Measurements from ENCODE around the gene ANO8. TPM values are rescaled to one million over a fixed set of nuclear protein-coding genes. Genes with fewer than 3 reads are reported as not detected.
A peak's percentile ranks its signal among the peaks of the same experiment; 100 is the strongest.

ANO8 gene
- total and polyA plus RNA-seq, 2 donors (not counting 3 experiments of a cell fraction or from before 2014, with no cell fraction given): 3.5 to 6.8 TPM

DNA sequence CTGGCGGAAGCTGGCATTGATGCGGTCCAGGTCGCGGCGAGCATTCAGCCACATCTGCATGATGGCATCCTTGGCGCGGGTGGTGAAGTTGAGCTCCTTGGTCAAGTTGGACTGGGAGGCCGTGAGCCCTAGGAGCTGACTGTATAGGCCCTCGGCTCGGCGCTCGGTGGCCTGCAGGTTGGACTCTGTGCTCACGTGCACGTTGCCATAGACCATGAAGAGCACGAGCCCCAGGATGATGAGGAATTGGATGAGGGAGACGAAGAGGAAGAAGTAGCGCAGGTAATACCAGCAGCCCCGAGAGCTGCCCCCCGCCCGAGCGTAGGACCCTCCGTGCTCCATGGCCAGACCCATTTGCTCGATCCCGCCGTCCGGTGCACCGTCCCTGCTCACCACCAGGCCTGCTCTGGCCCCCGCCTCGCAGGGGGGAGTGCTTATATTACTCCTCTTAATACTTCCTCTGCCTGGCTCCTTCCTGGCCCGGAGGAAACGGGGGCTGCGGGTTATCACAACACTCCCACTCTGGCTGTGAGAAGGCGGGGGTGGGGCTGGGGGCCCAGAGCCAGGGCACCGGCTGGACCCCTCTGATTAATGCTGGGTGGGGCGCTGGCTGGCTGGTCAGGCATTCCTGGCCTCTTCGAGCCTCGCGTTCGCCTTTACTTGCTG is 42.4 kb upstream of the ANO8 start, which contains the start of gene PLVAP:
Gene PLVAP (minus strand): TSS at position 408 of the 666 bp plus-strand sequence. CDS start 54 bp downstream, at position 354.
- POLR2A ChIA-PET: no interaction called here
- CTCF ChIA-PET: interaction anchor here (0.8 to 2.5 kb wide), 5 partner anchors 9 to 30 kb away, joined by 3 to 15 read pairs (median 5); no protein-coding TSS in a partner anchor
- H3K36me3 ChIP-seq (ENCODE audit: control insufficient read depth in 2 of 2, extremely low read depth in 1 of 2, insufficient read depth in 2 of 2, low read length in 2 of 2): no peaks in the 10 kb centered on the region
- no TSS peak for BruUV-seq (replicated peaks)
- peak; percentile 74 for FAIRE-seq
- peak; percentile 69 for DNase-seq (ENCODE audit: low read depth, low spot score)
- H3K9me3 ChIP-seq (replicated peaks; ENCODE audit: control insufficient read depth, insufficient read depth, low read length): no peaks in the 10 kb centered on the region
- H3K4me1 ChIP-seq (ENCODE audit: control insufficient read depth, extremely low read depth, insufficient read depth, low read length): peaks cover 30% of the 10 kb centered on the region
- no peaks in the 10 kb centered on the region for H3K27me3 ChIP-seq (ENCODE audit: control insufficient read depth in 2 of 2, insufficient read depth in 2 of 2, low read length in 2 of 2)
- H3K9me1 ChIP-seq (replicated peaks; ENCODE audit: control insufficient read depth, extremely low read depth, insufficient read depth, low read length): no peaks in the 10 kb centered on the region
- H3K4me2 ChIP-seq (ENCODE audit: insufficient read depth, low read length): peak within 1 kb of the TSS; percentile 63
- peak within 1 kb of the TSS in 1 of 3 experiments; percentile 22 for H3K4me3 ChIP-seq (replicated peaks in 1 of 3; ENCODE audit: insufficient read depth in 1 of 3, low read depth in 1 of 3, low read length in 3 of 3)
- no peak within 1 kb of the TSS for H3K9ac ChIP-seq (replicated peaks; ENCODE audit: extremely low read depth, insufficient read depth, low read length)
- H4K20me1 ChIP-seq (replicated peaks; ENCODE audit: control insufficient read depth, extremely low read depth, insufficient read depth, low read length): no peaks in the 10 kb centered on the region
- dilution Hi-C loops (cut with MboI; ENCODE audit: extremely low pct_ligation_motif_present, low sequenced_read_pairs): no loop called here
- intact Hi-C loops (cut with micrococcal nuclease): no loop called here
- H2AFZ ChIP-seq (ENCODE audit: low read depth, low read length): peak within 1 kb of the TSS; percentile 0
- no peaks in the 10 kb centered on the region for H3K79me2 ChIP-seq (ENCODE audit: control insufficient read depth, insufficient read depth, low read length)
- TF ChIP-seq, protein P1, sequence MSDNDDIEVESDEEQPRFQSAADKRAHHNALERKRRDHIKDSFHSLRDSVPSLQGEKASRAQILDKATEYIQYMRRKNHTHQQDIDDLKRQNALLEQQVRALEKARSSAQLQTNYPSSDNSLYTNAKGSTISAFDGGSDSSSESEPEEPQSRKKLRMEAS (IDR thresholded peaks at IDR 0.05; ENCODE audit: insufficient read depth, insufficient read length): no peak
- TF ChIP-seq, protein P2, sequence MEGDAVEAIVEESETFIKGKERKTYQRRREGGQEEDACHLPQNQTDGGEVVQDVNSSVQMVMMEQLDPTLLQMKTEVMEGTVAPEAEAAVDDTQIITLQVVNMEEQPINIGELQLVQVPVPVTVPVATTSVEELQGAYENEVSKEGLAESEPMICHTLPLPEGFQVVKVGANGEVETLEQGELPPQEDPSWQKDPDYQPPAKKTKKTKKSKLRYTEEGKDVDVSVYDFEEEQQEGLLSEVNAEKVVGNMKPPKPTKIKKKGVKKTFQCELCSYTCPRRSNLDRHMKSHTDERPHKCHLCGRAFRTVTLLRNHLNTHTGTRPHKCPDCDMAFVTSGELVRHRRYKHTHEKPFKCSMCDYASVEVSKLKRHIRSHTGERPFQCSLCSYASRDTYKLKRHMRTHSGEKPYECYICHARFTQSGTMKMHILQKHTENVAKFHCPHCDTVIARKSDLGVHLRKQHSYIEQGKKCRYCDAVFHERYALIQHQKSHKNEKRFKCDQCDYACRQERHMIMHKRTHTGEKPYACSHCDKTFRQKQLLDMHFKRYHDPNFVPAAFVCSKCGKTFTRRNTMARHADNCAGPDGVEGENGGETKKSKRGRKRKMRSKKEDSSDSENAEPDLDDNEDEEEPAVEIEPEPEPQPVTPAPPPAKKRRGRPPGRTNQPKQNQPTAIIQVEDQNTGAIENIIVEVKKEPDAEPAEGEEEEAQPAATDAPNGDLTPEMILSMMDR (IDR thresholded peaks at IDR 0.05; ENCODE audit: extremely low read depth in 1 of 2, insufficient read depth in 1 of 2, low read depth in 1 of 2, low read length in 2 of 2): peak in 1 of 2 donors; percentile 25
- TF ChIP-seq GATA2 (IDR thresholded peaks at IDR 0.05; ENCODE audit: insufficient read depth, insufficient read length, low read depth, low read length) (peak; percentile 82), EZH2 (IDR thresholded peaks at IDR 0.05; ENCODE audit: borderline replicate concordance, low read depth, low read length, severe bottlenecking) (no peak), FOS (IDR thresholded peaks at IDR 0.05; ENCODE audit: borderline replicate concordance, insufficient read depth, low read length) (peak; percentile 34), POLR2AphosphoS5 (IDR thresholded peaks at IDR 0.05; ENCODE audit: insufficient read depth, low read depth, low read length) (peak; percentile 81), POLR2A (IDR thresholded peaks at IDR 0.05; ENCODE audit: low read depth, low read length) (no peak), MYC (IDR thresholded peaks at IDR 0.05; ENCODE audit: low read depth, low read length) (no peak), JUN (IDR thresholded peaks at IDR 0.05; ENCODE audit: borderline replicate concordance, insufficient read depth, insufficient read length, low read depth) (no peak)
- H3K27ac ChIP-seq (ENCODE audit: insufficient read depth, low read depth, low read length): no peak within 1 kb of the TSS

Data from endothelial cell of umbilical vein (primary cell).